Cortex of kidney (tissue), 1 donor: Measurements from ENCODE around the gene SNRPA1.

Experiments used
- DNase-seq: peaks from one replicate; lab custom pipeline; 2025; lab: John Stamatoyannopoulos, UW

Gene SNRPA1

GRCh38 chr15:101258238-101259144 is 36.6 kb downstream of the SNRPA1 start:
- no peak for DNase-seq

DNA sequence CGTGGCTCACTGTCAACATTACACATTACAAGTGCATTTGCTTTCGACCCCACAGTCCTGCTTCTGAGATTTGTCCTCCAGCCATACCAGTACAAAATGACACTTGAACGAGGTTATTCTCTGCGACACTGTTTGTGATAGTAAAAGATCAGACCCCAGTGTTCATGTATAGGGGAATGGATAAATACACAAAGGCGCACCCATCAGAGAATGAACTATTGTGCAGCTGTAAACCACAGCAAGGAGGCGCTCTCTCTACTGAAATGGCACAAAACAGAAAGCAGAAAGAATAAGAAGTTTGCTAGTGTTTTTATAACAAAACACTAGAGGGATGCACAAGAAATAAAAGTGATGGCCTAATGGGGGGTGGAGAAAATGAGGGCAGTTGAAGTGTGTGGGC is 38.3 kb downstream of the SNRPA1 start:
- DNase-seq = no peak

- DNase-seq = no peak
Observed at GRCh38 chr15:101255615-101256241, 39.3 kb downstream of the SNRPA1 start.

GRCh38 chr15:101255051-101255395 is 40.0 kb downstream of the SNRPA1 start:
- DNase-seq = no peak

DNA sequence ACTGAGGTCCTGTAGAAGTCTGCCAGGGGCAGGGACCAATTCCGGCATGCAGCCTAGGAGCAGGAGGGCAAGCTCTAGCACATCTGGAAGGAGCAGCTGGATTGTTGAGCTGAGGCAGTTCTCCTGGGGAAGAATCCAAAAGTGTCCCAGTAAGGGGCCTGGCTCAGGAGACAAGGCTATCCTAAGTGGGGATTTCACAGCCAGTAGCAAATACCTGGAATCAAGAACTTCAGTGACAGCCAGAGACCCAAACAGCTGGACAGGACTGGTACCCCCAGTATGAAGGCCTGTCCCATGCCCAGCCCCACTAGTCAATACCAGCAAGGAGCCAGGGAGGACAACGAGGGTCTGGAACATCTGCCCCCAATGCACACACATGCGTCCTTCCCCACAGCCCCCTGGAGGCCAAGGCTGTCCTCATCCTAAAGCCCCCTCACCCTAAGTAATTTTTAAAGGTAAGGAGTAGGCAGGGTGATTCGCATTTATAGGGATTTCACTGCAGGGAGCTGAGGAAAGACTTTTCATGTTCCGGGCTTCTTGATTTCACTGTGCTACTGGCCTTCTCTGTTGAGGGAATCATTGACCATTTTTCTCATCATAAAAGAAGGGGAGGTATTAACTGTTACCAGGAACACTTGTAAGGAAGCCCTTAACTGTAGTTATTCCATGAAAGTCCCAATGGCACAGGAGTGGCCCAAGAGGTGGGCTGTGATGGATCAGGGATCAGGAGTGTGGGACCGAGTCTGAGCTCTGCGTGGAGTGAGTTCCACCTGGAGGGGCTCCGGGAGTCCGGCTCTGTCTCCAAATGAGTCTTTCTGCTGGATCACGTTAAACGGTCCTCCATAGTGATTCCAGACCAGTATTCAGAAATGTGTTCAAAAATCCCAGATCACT is 40.6 kb downstream of the SNRPA1 start:
- no peak for DNase-seq

DNA sequence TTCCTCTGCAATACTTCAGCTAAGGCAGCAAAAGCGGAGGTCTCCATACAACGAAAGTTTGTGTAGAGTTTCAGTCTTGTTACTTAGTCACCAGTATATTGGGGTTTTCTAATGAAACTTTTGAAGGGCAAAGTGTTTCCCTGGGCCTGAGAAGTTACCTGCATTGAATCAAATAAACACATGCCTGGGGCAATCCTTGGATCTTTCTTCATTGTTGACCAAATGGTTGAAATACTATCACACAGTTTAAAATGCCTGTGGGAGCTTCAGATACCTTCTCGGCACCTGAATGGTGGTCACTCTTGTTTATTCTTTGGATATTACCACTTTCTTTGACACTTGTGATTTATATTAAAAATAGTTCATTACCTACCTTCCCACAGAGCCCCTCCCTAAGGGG is 42.2 kb downstream of the SNRPA1 start:
- no peak for DNase-seq

- peak; percentile 26 for DNase-seq
Observed at GRCh38 chr15:101251830-101252820, 42.9 kb downstream of the SNRPA1 start, which contains the start of gene CHSY1. TSS of gene CHSY1 (minus strand) at chr15:101252048. CDS start at chr15:101251456, 592 bp downstream.

GRCh38 chr15:101250873-101251829 is 43.9 kb downstream of the SNRPA1 start:
- DNase-seq = no peak

GRCh38 chr15:101250341-101250831 is 44.7 kb downstream of the SNRPA1 start:
- DNase-seq = no peak

- no peak for DNase-seq
Observed at GRCh38 chr15:101248274-101248673, 46.8 kb downstream of the SNRPA1 start.

- DNase-seq = no peak
Observed at GRCh38 chr15:101246824-101247745, 48.0 kb downstream of the SNRPA1 start.

GRCh38 chr15:101246391-101246790 is 48.7 kb downstream of the SNRPA1 start:
- DNase-seq = no peak

DNA sequence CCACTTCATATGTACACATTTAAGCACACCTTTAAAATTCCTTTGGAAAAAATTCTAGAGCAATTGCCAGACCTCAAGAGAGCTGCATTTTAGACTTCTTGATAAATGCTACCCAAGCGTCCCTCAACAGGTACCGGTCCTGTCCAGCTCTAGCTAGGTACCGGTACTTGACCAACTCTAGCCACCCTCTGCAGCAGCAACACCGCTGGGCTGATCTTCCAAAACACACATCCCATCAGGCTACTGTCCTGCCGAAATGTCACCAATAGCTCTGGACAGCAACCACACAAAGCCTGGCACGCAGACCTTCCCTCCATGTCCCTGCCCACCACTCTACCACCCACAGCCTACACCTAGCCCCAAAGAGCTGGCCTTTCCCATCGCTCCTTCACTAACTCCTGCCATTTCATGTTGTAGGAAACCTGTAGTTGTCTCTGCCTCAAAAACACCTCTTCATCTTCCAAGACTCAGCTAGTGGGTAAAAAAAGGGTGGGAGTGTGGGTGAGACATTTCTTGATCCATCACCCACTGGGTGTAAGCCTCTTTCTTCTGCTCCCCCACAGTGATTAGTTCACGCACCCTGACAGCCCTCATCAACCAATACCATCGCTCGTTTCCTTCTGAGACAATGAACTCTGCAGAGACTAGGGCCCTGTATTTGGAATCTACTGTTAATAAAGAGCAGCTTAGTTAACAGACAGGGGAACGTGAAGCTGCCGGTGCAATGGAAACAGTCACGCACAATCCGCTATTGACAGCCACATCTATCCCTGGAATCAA is 50.0 kb downstream of the SNRPA1 start:
- DNase-seq = no peak

DNA sequence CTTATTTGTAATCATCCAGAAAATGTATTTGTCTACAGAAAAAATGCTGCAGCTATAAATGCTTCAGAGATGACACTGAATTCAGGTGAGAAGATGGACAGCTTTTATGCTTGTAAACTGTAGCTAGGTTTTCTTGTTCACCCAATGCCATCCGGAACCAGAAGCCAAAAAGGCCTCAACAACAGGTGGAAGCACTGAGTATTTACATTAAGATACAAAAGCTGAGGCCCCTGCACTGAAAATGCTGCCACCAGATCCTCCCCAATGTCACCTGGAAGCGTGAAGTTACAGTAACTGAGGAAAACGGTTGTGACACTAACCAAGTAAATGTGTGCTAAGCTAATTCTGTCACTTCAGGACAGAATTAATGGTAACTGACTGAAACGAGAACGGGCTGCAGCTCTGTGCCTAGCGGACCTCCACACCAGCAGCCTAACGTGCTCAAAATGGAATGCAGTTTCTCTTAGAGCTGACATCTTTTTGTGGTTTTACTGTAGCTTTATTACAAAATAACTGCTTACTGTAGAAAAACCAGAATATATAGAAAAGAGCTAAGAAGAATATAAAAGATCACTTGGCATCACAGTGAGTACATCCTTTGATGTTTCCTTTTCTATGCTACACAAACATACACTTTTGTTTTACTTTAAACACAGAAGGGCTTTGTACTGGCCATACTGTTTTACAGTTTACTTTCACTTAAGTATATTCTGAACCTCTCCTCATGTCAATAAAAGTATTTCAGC is 50.8 kb downstream of the SNRPA1 start:
- no peak for DNase-seq

GRCh38 chr15:101243420-101243819 is 51.6 kb downstream of the SNRPA1 start:
- no peak for DNase-seq

DNA sequence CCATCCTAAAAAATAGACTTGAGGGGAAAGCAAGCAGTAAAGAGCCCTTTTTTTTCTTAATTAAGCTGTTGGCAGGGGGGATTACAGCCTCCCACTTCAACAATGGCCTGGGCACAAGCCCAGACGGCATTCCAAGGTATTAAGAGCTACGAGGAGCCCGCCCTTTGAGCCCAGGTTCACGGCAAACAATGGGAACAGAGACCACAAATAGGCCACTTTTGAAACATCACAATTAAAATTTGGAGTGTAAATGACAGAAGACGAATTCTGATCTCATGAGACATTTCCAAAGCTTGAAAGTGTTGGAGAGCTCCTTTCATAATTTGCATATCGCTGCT is 52.1 kb downstream of the SNRPA1 start:
- no peak for DNase-seq
